RWPE2 (cell line): Measurements from ENCODE around the gene LRFN5.
A peak's percentile ranks its signal among the peaks of the same experiment; 100 is the strongest.
"Not testable (repeated sequence)": the region's sequence is repeated elsewhere in the genome, so short reads cannot be mapped to it uniquely, and the experiment has no call there.

Experiments used
- ATAC-seq: fragments of 200-7000 bp; cut with Tn5 transposase; 3 replicates; pipeline ENCODE4 v1.9.1; 2021; ENCODE audit warnings: low read depth
- DNase-seq: peaks from one replicate; pipeline ENCODE4 v3.0.0-alpha.2; 2020; ENCODE audit warnings: low spot score
- H3K27ac ChIP-seq: fragments of 450-650 bp; 2 replicates; pipeline ENCODE4 v1.5.1; 2017; ENCODE audit warnings: mild to moderate bottlenecking; ENCODE audit not compliant: poor library complexity, severe bottlenecking
- H3K27me3 ChIP-seq: fragments of 250-450 bp; sonication (Bioruptor Pico); 2 replicates; pipeline ENCODE4 v1.5.1; 2021; ENCODE audit warnings: mild to moderate bottlenecking, moderate library complexity; ENCODE audit not compliant: insufficient read depth, poor library complexity, severe bottlenecking
- H3K36me3 ChIP-seq: fragments of 250-450 bp; sonication (Bioruptor Pico); 2 replicates; pipeline ENCODE4 v1.5.1; 2020; ENCODE audit warnings: low read depth, mild to moderate bottlenecking, moderate library complexity
- H3K4me1 ChIP-seq: fragments of 250-450 bp; sonication (Bioruptor Pico); 2 replicates; pipeline ENCODE4 v1.5.1; 2021; ENCODE audit warnings: mild to moderate bottlenecking, moderate library complexity; ENCODE audit not compliant: insufficient read depth, poor library complexity, severe bottlenecking
- H3K4me3 ChIP-seq: fragments of 250-450 bp; sonication (Bioruptor Pico); 2 replicates; pipeline ENCODE4 v1.5.1; 2021; ENCODE audit warnings: mild to moderate bottlenecking, moderate library complexity; ENCODE audit not compliant: severe bottlenecking
- H3K9me3 ChIP-seq: fragments of 250-450 bp; sonication (Bioruptor Pico); 2 replicates; pipeline ENCODE4 v1.5.1; 2021; ENCODE audit warnings: mild to moderate bottlenecking, moderate library complexity; ENCODE audit not compliant: severe bottlenecking
- CTCF ChIP-seq: fragments of 450-650 bp; IDR thresholded peaks from one replicate; pipeline ENCODE4 v1.5.1; 2017; ENCODE audit warnings: mild to moderate bottlenecking, moderate library complexity; ENCODE audit not compliant: poor library complexity, severe bottlenecking

Gene LRFN5

GRCh38 chr14:41586237-41586636 lies 20.4 kb upstream of the LRFN5 start:
- no peak for DNase-seq
- no peak overlapping the region for H3K4me3 ChIP-seq
- H3K27ac ChIP-seq: no peak overlapping the region
- no peaks in the 10 kb centered on the region for H3K36me3 ChIP-seq
- peaks cover 46% of the 10 kb centered on the region for H3K27me3 ChIP-seq
- no peaks in the 10 kb centered on the region for H3K9me3 ChIP-seq
- no peak for ATAC-seq
- TF ChIP-seq CTCF: peak; percentile 37
- H3K4me1 ChIP-seq: no peaks in the 10 kb centered on the region

GRCh38 chr14:41597647-41598046 lies 9.0 kb upstream of the LRFN5 start:
- ATAC-seq (no peak), DNase-seq (no peak)
- peaks cover 15% of the 10 kb centered on the region for H3K27me3 ChIP-seq
- no peak overlapping the region for H3K4me3 ChIP-seq
- H3K36me3 ChIP-seq: no peaks in the 10 kb centered on the region
- no peak for TF ChIP-seq CTCF
- H3K27ac ChIP-seq: no peak overlapping the region
- no peaks in the 10 kb centered on the region for H3K4me1 ChIP-seq
- no peaks in the 10 kb centered on the region for H3K9me3 ChIP-seq

- not testable (repeated sequence) for H3K4me1 ChIP-seq, ATAC-seq, H3K9me3 ChIP-seq, H3K4me3 ChIP-seq, DNase-seq, H3K36me3 ChIP-seq, H3K27ac ChIP-seq
- peaks cover 37% of the 10 kb centered on the region for H3K27me3 ChIP-seq
Measured at GRCh38 chr14:41599805-41600385, 6.8 kb upstream of the LRFN5 start.

GRCh38 chr14:41604721-41605531 lies 1.8 kb upstream of the LRFN5 start:
- Histone ChIP-seq H3K27ac (no peak overlapping the region), H3K27me3 (peaks cover 84% of the 10 kb centered on the region), H3K4me3 (no peak overlapping the region), H3K36me3 (no peaks in the 10 kb centered on the region), H3K4me1 (no peaks in the 10 kb centered on the region), H3K9me3 (no peaks in the 10 kb centered on the region)
- TF ChIP-seq CTCF: no peak
- DNase-seq (no peak), ATAC-seq (0 out of 3 replicates have a peak, but pooled peaks have one; percentile 8)

GRCh38 chr14:41605550-41606281 lies 960 bp upstream of the LRFN5 start:
- DNase-seq (no peak), ATAC-seq (0 out of 3 replicates have a peak, but pooled peaks have one; percentile 6)
- H3K9me3 ChIP-seq: no peaks in the 10 kb centered on the region
- no peaks in the 10 kb centered on the region for H3K36me3 ChIP-seq
- H3K4me1 ChIP-seq: no peaks in the 10 kb centered on the region
- no peak overlapping the region for H3K4me3 ChIP-seq
- no peak for TF ChIP-seq CTCF
- H3K27me3 ChIP-seq: peaks cover 92% of the 10 kb centered on the region
- no peak overlapping the region for H3K27ac ChIP-seq
